Activated CD8-positive, alpha-beta memory T cell treated with anti-CD3 and anti-CD28 coated beads, Interleukin-2, amount 50 U/mL, for 48 hours (primary cell): ENCODE data around the gene HSD17B4.
A peak's percentile ranks its signal among the peaks of the same experiment; 100 is the strongest.
"Not testable (repeated sequence)": the region's sequence is repeated elsewhere in the genome, so short reads cannot be mapped to it uniquely, and the experiment has no call there.

ENCODE experiments used
- DNase-seq: peaks from one replicate; pipeline ENCODE4 v3.0.0-alpha.2; 2020

Gene HSD17B4

DNA sequence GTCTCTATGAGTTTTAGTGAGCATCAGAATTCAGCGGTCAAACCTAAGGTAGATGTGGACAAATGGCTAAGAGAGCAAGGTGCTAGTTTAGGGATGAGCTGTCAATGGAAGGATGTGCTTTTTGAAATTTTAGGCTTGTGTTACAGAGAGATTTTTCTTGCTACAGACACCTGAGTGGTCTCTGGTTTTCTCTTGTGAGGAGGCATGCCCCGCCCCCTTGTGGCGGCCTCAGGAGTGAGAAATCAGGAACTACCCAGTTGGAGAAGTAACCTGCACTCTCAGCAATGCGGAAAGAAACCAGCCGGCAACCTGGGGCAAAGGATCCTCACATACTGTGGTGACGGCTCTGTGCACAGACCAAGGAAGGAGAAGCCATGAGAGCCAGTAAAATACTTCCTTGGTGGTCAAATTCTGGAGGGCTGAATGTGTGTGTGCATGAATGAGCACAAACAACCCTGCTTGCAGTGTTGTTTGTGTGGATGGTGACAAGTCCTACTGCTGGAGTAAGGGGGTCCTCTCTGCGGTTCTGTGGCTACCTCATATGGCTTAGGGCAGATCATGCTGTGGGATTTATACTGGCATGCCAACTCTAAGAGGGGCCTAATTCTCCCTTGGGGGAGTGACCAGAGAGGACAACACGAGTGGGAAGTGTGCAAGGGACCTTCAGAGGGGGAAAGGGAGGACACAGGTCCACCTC, 16.7 kb upstream of the HSD17B4 start:
- peak; percentile 84 for DNase-seq

DNA sequence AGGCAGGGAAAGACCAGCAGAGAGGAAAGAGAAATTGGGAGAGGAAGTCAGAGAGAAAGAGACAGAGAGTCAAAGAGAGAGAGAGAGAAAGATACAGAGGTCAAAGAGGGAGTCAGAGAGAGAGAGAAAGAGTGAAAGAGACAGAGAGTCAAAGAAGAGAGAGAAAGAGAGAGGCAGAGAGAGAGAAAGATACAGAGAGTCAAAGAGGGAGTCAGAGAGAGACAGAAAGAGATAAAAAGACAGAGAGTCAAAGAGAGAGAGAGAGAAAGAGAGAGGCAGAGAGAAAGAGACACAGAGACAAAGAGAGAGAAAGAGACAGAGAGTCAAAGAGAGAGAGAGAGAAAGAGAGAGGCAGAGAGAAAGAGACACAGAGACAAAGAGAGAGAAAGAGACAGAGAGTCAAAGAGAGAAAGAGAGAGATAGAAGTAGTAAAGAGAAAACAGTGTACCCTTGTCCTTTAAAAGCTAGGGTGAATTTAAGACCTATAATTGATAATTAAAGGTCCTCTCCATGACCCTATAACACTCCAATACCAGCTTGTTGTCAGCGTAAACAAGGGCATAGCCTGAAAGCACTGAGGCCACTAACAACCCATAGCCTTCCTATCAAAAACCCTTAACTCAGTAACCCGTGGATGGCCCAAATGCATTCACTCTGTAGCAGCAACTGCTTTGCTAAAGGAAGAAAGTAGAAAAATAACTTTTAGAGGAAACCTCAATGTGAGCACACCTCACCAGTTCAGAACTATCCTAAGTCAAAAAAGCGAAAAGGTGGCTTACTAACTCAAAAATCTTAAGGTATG, 14.3 kb upstream of the HSD17B4 start:
- DNase-seq, result not testable (repeated sequence)

- not testable (repeated sequence) for DNase-seq
Observed at GRCh38 chr5:119438587-119438917, 13.7 kb upstream of the HSD17B4 start.

DNA sequence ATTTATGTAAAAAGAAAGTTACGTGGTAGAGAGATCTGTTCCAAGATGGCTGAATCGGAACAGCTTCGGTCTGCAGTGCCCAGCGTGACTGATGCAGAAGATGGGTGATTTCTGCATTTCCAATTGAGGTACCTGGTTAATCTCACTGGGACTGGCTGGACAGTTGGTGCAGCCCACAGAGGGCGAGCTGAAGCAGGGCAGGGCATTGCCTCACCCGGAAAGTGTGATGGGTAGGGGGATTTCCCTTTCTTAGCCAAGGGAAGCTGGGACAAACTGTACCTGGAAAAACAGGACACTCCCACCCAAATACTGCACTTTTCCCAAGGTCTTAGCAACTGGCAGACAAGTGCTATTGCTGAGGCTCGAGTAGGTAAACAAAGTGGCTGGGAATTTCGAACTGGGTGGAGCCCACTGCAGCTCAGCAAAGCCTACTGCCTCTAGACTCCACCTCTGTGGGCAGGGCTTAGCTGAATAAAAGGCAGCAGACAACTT, 13.1 kb upstream of the HSD17B4 start:
- DNase-seq, result no peak

DNA sequence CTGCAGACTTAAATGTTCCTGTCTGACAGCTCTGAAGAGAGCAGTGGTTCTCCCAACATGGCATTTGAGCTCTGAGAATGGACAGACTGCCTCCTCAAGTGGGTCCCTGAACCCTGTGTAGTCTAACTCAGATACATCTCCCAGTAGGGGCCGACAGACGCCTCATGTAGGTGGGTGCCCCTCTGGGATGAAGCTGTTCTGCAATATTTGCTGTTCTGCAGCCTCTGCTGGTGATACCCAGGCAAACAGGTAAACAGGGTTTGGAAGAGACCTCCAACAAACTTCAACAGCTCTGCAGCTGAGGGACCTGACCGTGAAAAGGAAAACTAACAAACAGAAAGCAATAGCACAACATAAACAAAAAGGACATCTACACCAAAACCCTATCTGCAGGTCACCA, 12.7 kb upstream of the HSD17B4 start:
- DNase-seq, result not testable (repeated sequence)

- not testable (repeated sequence) for DNase-seq
Observed at GRCh38 chr5:119444643-119445042, 7.7 kb upstream of the HSD17B4 start.

DNA sequence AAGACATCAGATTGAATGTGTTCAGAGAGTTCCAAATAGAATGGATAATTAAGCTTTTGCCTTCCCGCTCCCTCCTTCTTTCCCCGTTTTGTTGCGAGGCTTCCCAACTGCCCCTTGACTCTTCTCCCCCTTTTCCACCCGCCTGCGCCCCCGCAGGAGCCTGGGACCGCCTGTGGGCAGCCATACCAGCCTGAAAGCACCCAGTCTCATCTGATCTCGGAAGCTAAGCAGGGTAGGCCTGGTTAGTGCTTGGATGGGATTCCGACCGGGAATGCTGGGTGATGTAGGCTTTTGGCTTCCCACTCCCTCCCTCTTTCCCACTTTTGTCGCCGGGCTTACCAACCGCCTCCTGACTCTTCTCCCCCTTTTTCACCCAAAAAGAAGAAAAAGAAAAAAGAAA, 6.8 kb upstream of the HSD17B4 start:
- DNase-seq, result no peak

DNA sequence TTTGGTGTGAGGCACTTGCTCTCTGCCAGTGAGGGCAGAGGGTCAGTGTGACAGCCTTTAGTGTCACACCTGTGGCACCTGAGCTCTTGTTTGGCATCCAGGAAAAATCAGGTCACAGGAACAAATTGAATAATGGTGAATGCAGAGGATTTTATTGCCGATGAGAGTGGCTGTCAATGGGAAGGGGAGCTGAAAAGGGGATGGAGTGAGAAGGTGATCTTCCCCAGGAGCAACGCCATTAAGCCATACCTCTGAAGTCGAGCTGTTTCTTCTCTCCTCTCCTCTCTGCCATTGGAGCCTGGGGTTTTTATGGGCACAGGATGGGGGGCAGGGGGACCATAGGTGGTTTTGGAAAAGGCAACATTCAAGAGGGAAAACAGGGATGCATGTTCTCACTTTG, 2.4 kb upstream of the HSD17B4 start:
- no peak for DNase-seq

DNA sequence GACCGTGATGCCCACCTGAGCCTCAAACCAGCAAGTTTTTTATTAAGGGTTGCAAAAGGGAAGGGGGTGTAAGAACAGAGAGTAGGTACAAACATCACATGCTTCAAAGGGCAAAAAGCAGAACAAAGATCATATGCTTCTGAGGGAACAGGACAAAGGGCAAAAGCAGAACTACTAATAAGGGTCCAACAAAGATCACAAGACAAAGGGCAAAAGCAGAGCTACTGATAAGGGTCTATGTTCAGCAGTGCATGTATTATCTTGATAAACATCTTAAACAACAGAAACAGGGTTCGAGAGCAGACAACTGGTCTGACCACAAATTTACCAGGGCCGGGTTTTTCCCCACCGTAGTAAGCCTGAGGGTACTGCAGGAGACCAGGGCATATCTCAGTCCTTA, 1.7 kb upstream of the HSD17B4 start:
- not testable (repeated sequence) for DNase-seq

DNA sequence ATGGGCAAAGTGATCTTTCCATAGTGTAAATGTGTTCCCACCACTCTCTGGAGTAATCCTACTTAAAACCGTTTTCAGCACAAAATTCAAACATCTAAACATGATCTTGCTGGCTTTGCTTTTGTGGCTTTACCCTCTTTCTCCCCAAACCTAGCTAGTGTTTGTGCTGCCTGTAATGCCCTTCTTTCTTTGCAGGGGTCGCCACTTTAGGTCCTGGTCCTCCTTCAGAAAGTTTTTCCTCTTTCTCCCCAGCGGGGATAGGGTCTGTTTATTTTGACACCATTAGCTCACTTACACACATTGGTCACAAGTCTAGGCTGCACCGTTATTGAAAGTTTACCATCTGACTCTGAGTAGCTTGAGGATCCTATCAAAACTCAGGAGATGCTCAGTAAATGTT, 736 bp upstream of the HSD17B4 start:
- DNase-seq, result no peak

DNA sequence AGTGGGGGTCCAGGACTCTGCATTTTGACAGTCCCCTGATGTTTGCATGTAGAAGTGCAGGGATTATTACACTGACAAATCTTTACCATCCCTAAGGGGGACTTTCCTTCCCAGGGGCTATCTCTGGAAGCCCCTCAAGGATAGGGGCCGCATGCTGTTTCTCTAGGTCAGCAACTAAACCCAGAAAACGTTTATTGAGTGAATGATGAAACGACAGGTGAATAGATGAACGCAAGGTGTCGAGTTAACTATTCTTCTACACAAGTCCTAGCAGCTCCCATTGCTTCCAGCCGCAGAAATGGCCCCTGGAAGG, 281 bp upstream of the HSD17B4 start:
- DNase-seq, result no peak

GRCh38 chr5:119453040-119453373, 710 bp downstream of the HSD17B4 start:
- DNase-seq, result no peak

GRCh38 chr5:119454171-119454570, 1.9 kb downstream of the HSD17B4 start:
- no peak for DNase-seq

DNA sequence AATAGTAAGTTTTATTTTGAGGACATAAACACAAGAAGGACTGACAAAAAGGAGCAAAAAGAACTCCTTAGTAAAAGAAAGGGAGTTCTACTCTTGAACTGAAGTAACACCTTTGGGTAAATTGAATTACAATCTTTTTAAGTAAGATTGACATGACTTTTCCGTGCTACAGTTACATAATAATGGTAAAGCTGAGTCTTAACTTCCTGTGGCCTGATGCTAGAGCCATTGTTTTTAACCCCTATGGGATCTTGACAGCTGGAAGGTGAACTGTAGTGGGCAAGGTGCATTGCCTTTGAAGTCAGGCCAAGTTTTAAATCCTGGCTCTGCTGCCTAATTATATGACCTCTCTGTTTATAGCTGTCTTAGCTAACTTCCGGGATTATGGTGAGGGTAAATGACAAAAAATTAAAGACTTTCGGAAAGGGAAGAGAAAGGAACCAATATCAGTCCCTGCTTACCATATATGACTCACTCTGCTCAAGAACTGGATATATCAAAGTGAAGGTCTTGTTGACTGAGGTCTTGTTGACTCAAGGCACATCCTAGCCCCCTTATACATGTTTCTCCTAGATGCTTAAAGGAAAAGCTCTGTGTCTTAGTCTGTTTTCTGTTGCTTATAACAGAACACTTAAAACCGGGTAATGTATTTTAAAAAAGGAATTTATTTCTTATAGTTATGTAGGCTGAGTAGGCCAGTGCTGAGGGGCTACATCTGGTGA, 6.8 kb downstream of the HSD17B4 start:
- no peak for DNase-seq

- no peak for DNase-seq
Observed at GRCh38 chr5:119465640-119466039, 13.3 kb downstream of the HSD17B4 start.

DNA sequence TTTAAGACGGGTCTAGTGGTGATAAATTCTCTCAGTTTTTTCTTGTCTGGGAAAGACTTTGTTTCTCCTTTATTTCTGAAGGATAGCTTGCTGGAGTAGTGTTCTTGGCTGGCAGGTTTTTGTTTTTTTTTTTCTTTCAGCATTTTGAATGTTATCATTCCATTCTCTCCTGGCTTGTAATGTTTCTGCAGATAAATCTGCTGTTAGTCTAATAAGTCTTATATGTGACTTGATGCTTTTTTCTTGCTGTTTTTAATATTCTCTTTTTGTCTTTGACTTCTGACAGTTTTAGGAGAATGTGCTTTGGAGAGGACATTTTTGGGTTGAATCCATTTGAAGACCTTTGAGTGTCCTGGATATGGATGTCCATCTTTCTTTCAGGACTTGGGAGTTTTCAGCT, 16.0 kb downstream of the HSD17B4 start:
- DNase-seq, result no peak

GRCh38 chr5:119470105-119470763, 17.9 kb downstream of the HSD17B4 start:
- no peak for DNase-seq

DNA sequence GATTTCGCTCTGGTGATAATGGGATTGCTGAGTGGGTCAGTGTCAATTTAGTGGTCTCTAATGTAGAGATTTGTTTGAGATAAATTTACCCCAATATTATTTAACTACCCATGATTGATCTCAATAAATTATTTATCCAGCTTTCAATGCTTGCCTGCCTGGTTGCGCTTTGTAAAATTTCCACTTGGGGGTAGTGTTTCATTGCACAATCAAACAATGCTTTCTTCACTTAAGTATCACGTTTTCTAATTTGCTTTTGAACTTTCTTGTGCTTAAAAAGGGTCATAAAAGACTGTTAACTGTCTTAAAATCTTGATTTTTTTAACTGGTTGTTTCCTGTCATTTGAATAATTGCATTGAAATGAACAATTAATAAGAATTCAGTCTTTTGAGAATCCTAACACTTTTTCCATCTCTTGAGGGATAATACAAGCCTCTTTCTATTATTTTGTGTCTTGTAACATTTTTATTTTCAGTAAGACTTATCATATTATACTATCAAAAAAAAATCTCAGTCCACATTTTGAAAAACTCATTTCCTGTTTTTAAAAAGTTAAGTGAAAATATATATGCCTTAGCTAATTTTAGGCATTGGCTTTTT, 18.7 kb downstream of the HSD17B4 start:
- DNase-seq, result no peak

DNA sequence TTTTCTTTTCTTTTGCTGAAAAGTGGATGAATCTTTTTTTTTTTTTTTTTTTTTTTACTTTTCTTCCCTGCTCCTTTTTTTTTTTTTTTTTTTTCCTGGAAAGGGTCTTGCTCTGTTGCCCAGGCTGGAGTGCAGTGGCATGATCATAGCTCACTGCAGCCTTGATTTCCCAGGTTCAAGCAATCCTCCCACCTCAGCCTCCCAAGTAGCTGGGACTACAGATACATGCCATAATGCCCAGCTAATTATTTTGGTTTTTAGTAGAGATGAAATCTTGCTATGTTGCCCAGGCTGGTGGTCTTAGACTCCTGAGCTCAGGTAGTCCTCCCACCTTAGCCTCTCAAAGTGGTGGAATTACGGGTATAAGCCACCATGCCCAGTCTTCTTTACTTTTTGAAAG, 20.9 kb downstream of the HSD17B4 start:
- no peak for DNase-seq

- DNase-seq, result no peak
Observed at GRCh38 chr5:119476341-119476740, 24.0 kb downstream of the HSD17B4 start.

DNA sequence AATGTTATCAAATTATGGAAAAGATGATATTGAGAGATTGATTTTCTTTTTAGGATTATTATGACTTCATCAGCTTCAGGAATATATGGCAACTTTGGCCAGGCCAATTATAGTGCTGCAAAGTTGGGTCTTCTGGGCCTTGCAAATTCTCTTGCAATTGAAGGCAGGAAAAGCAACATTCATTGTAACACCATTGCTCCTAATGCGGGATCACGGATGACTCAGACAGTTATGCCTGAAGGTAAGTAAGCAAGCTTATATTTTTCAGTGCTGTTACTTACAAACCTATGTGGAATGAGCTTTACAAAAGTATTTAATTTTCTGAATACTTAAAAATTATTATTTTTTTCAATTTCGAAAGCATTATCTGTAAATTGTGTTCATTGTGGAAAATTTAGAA, 26.5 kb downstream of the HSD17B4 start:
- no peak for DNase-seq

DNA sequence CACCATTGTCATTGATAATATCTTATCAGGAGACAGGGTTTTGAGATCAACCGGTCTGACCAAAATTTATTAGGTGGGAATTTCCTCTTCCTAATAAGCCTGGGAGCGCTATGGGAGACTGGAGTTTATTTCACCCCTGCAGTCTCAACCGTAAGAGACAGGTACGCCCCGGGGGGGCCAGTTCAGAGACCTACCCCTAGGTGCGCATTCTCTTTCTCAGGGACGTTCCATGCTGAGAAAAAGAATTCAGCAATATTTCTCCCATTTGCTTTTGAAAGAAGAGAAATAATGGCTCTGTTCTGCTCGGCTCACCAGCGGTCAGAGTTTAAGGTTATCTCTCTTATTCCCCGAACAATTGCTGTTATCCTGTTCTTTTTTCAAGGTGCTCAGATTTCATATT, 28.3 kb downstream of the HSD17B4 start:
- not testable (repeated sequence) for DNase-seq

DNA sequence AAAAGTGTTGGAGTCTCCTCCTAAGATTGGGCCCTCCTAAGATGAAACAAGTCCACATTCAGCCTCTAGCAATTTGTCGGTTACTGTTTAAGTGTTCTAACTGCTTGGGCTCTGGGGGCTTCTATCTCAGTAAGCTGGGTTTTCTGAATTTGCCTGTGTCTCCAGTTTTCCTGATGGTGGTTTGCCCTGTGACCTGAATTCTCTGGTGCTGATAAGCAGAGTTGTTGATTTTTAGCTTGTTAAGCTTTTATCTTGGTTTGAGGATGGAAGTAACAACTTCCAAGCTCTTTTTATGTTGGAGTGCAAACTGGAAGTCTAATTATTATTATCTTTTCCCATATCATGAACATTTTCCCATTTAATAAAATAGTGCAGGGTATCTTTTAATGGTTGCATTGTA, 30.9 kb downstream of the HSD17B4 start:
- DNase-seq, result no peak
